Muscle layer of duodenum (tissue), 2 donors: ENCODE results near the gene TRAPPC12.
"Not testable (repeated sequence)": the region's sequence is repeated elsewhere in the genome, so short reads cannot be mapped to it uniquely, and the experiment has no call there.

ENCODE experiments used
- H3K27ac ChIP-seq: one replicate; pipeline ENCODE4 v1.7.0; 2013; ENCODE audit warnings: mild to moderate bottlenecking, low read length
- H3K27me3 ChIP-seq: one replicate; pipeline ENCODE4 v1.7.0; 2013; ENCODE audit warnings: low read depth, mild to moderate bottlenecking, control low read depth, low read length
- H3K36me3 ChIP-seq, 2 donors: one replicate each; pipeline ENCODE4 v1.7.0; 2013; ENCODE audit warnings: low read length in 2 of 2, control low read depth in 1 of 2, mild to moderate bottlenecking in 1 of 2; ENCODE audit not compliant: insufficient read depth in 2 of 2, control insufficient read depth in 1 of 2
- H3K4me1 ChIP-seq, 2 donors: one replicate each; pipeline ENCODE4 v1.7.0; 2013; ENCODE audit warnings: low read length in 2 of 2, mild to moderate bottlenecking in 2 of 2, control low read depth in 1 of 2, moderate library complexity in 1 of 2; ENCODE audit not compliant: insufficient read depth in 2 of 2, control insufficient read depth in 1 of 2
- H3K4me3 ChIP-seq, 2 donors: one replicate each; pipeline ENCODE4 v1.7.0; 2013; ENCODE audit warnings: low read length in 2 of 2, low read depth in 1 of 2, mild to moderate bottlenecking in 1 of 2
- H3K9me3 ChIP-seq, 2 donors: one replicate each; pipeline ENCODE4 v1.7.0; 2013; ENCODE audit warnings: low read length in 2 of 2, control low read depth in 1 of 2, mild to moderate bottlenecking in 1 of 2; ENCODE audit not compliant: control insufficient read depth in 1 of 2
- donor health status: healthy.

The TRAPPC12 gene

GRCh38 chr2:3486047-3487027, 106.8 kb downstream of the TRAPPC12 start:
- no peak overlapping the region for H3K27ac ChIP-seq
- H3K36me3 ChIP-seq, result peaks cover 0 to 29% of the 10 kb centered on the region in 2 donors
- H3K4me3 ChIP-seq, result no peak overlapping the region
- no peaks in the 10 kb centered on the region for H3K4me1 ChIP-seq
- no peaks in the 10 kb centered on the region for H3K9me3 ChIP-seq
- no peaks in the 10 kb centered on the region for H3K27me3 ChIP-seq

GRCh38 chr2:3487028-3487425, 107.5 kb downstream of the TRAPPC12 start:
- Histone ChIP-seq H3K36me3 (peaks cover 0 to 25% of the 10 kb centered on the region in 2 donors), H3K4me1 (no peaks in the 10 kb centered on the region), H3K4me3 (no peak overlapping the region), H3K27me3 (no peaks in the 10 kb centered on the region), H3K27ac (no peak overlapping the region), H3K9me3 (no peaks in the 10 kb centered on the region)

- H3K4me1 ChIP-seq, result no peaks in the 10 kb centered on the region
- H3K4me3 ChIP-seq, result no peak overlapping the region
- H3K36me3 ChIP-seq, result peaks cover 0 to 21% of the 10 kb centered on the region in 2 donors
- no peaks in the 10 kb centered on the region for H3K9me3 ChIP-seq
- no peaks in the 10 kb centered on the region for H3K27me3 ChIP-seq
- H3K27ac ChIP-seq, result no peak overlapping the region
These were observed 107.9 kb downstream of the TRAPPC12 start for GRCh38 chr2:3487432-3487831.

- H3K9me3 ChIP-seq, result no peaks in the 10 kb centered on the region
- no peak overlapping the region for H3K27ac ChIP-seq
- H3K27me3 ChIP-seq, result no peaks in the 10 kb centered on the region
- peaks cover 0 to 19% of the 10 kb centered on the region in 2 donors for H3K36me3 ChIP-seq
- H3K4me3 ChIP-seq, result no peak overlapping the region
- H3K4me1 ChIP-seq, result no peaks in the 10 kb centered on the region
These were observed 108.6 kb downstream of the TRAPPC12 start for GRCh38 chr2:3488061-3488531.

- Histone ChIP-seq H3K27me3 (no peaks in the 10 kb centered on the region), H3K4me3 (no peak overlapping the region), H3K27ac (no peak overlapping the region), H3K4me1 (peaks cover 0 to 6% of the 10 kb centered on the region in 2 donors), H3K9me3 (no peaks in the 10 kb centered on the region), H3K36me3 (peaks cover 0 to 10% of the 10 kb centered on the region in 2 donors)
These were observed 109.6 kb downstream of the TRAPPC12 start for GRCh38 chr2:3488855-3489763.

- H3K36me3 ChIP-seq, result peaks cover 0 to 10% of the 10 kb centered on the region in 2 donors
- H3K27ac ChIP-seq, result no peak overlapping the region
- no peaks in the 10 kb centered on the region for H3K27me3 ChIP-seq
- H3K4me1 ChIP-seq, result peaks cover 0 to 6% of the 10 kb centered on the region in 2 donors
- no peaks in the 10 kb centered on the region for H3K9me3 ChIP-seq
- H3K4me3 ChIP-seq, result no peak overlapping the region
These were observed 110.2 kb downstream of the TRAPPC12 start for GRCh38 chr2:3489764-3490115.

GRCh38 chr2:3490191-3491170, 111.0 kb downstream of the TRAPPC12 start:
- Histone ChIP-seq H3K27ac (no peak overlapping the region), H3K9me3 (no peaks in the 10 kb centered on the region), H3K27me3 (no peaks in the 10 kb centered on the region), H3K4me1 (peaks cover 0 to 6% of the 10 kb centered on the region in 2 donors), H3K4me3 (no peak overlapping the region), H3K36me3 (peaks cover 0 to 17% of the 10 kb centered on the region in 2 donors)

- H3K4me3 ChIP-seq, result no peak overlapping the region
- peaks cover 0 to 6% of the 10 kb centered on the region in 2 donors for H3K4me1 ChIP-seq
- H3K9me3 ChIP-seq, result no peaks in the 10 kb centered on the region
- H3K27me3 ChIP-seq, result no peaks in the 10 kb centered on the region
- peaks cover 0 to 16% of the 10 kb centered on the region in 2 donors for H3K36me3 ChIP-seq
- H3K27ac ChIP-seq, result no peak overlapping the region
These were observed 111.8 kb downstream of the TRAPPC12 start for GRCh38 chr2:3491306-3491705.

GRCh38 chr2:3491716-3492474, 112.4 kb downstream of the TRAPPC12 start:
- no peaks in the 10 kb centered on the region for H3K9me3 ChIP-seq
- peaks cover 3 to 20% of the 10 kb centered on the region in 2 donors for H3K36me3 ChIP-seq
- H3K27ac ChIP-seq, result no peak overlapping the region
- no peak overlapping the region for H3K4me3 ChIP-seq
- H3K27me3 ChIP-seq, result no peaks in the 10 kb centered on the region
- peaks cover 0 to 6% of the 10 kb centered on the region in 2 donors for H3K4me1 ChIP-seq

GRCh38 chr2:3492475-3492787, 112.9 kb downstream of the TRAPPC12 start:
- H3K4me3 ChIP-seq, H3K9me3 ChIP-seq, H3K27me3 ChIP-seq, H3K4me1 ChIP-seq, H3K27ac ChIP-seq: not testable (repeated sequence)
- H3K36me3 ChIP-seq, result peaks cover 5 to 25% of the 10 kb centered on the region in 2 donors
